HL-60 (cell line): Measurements from ENCODE around the gene NRG4.

Experiments used
- POLR2AphosphoS5 ChIP-seq: IDR thresholded peaks from 2 replicates; pipeline ENCODE4 v1.6.1; 2012; ENCODE audit warnings: low read depth
- REST ChIP-seq: IDR thresholded peaks from 2 replicates; pipeline ENCODE4 v1.6.1; 2012; ENCODE audit warnings: low read depth; ENCODE audit not compliant: insufficient replicate concordance
- SPI1 ChIP-seq: IDR thresholded peaks from 2 replicates; pipeline ENCODE4 v1.6.1; 2012; ENCODE audit warnings: low read depth, mild to moderate bottlenecking, borderline replicate concordance
- TF ChIP-seq, protein P1 (sequence below): IDR thresholded peaks from one replicate; pipeline ENCODE4 v1.5.1; 2011; ENCODE audit warnings: low read length, control low read depth, inconsistent platforms; ENCODE audit not compliant: insufficient read depth

GRCh38 chr15:75918135-75918534 lies 94.1 kb downstream of the NRG4 start:
- TF ChIP-seq, protein P1, sequence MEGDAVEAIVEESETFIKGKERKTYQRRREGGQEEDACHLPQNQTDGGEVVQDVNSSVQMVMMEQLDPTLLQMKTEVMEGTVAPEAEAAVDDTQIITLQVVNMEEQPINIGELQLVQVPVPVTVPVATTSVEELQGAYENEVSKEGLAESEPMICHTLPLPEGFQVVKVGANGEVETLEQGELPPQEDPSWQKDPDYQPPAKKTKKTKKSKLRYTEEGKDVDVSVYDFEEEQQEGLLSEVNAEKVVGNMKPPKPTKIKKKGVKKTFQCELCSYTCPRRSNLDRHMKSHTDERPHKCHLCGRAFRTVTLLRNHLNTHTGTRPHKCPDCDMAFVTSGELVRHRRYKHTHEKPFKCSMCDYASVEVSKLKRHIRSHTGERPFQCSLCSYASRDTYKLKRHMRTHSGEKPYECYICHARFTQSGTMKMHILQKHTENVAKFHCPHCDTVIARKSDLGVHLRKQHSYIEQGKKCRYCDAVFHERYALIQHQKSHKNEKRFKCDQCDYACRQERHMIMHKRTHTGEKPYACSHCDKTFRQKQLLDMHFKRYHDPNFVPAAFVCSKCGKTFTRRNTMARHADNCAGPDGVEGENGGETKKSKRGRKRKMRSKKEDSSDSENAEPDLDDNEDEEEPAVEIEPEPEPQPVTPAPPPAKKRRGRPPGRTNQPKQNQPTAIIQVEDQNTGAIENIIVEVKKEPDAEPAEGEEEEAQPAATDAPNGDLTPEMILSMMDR = no peak
- no peak for TF ChIP-seq POLR2AphosphoS5
- no peak for TF ChIP-seq SPI1
- TF ChIP-seq REST = no peak
